H1 (cell line): ENCODE results near the gene IDI1. TPM values are rescaled to one million over a fixed set of nuclear protein-coding genes. Genes with fewer than 3 reads are reported as not detected.

Source experiments
- CTCF ChIA-PET: fragments of 300-600 bp; sonication (Branson Sonifier 250); formaldehyde crosslinking; loops from one replicate; lab custom pipeline; 2021; ENCODE audit not compliant: partially characterized antibody; lab: Charles Lee
- POLR2A ChIA-PET: fragments of 300-600 bp; sonication (Branson Sonifier 250); formaldehyde crosslinking; loops from one replicate; lab custom pipeline; 2021; ENCODE audit warnings: inconsistent platforms; ENCODE audit not compliant: partially characterized antibody; lab: Charles Lee
- DNase-seq, 2 experiments: peaks; one replicate each; pipeline versions ENCODE4 v3.0.0 to v3.0.0-alpha.2; 2010 to 2022; ENCODE audit warnings: low spot score in 2 of 2, low read depth in 1 of 2, mixed read lengths in 1 of 2
- FAIRE-seq: peaks from 2 replicates; lab custom pipeline; 2011; peaks lifted over from hg19 to GRCh38; lab: Jason Lieb, UNC
- H2AFZ ChIP-seq: 2 replicates; pipeline ENCODE4 v1.8.1; 2012; ENCODE audit warnings: low read length, inconsistent platforms
- H2AK5ac ChIP-seq: 2 replicates; pipeline ENCODE4 v1.6.1; 2013; ENCODE audit warnings: low read depth, low read length
- H2BK120ac ChIP-seq: replicated peaks from 2 replicates; pipeline ENCODE3; 2013; ENCODE audit warnings: low read depth, low read length, inconsistent platforms
- H2BK12ac ChIP-seq: 2 replicates; pipeline ENCODE4 v1.6.1; 2013; ENCODE audit warnings: low read depth, low read length
- H2BK15ac ChIP-seq: 2 replicates; pipeline ENCODE4 v1.6.1; 2013; ENCODE audit warnings: low read length
- H2BK20ac ChIP-seq: 2 replicates; pipeline ENCODE4 v1.6.1; 2013; ENCODE audit warnings: low read length
- H2BK5ac ChIP-seq: 2 replicates; pipeline ENCODE4 v1.6.1; 2013; ENCODE audit warnings: low read depth, low read length
- H3K14ac ChIP-seq: 2 replicates; pipeline ENCODE4 v1.6.1; 2013; ENCODE audit warnings: inconsistent platforms; ENCODE audit not compliant: insufficient read length
- H3K18ac ChIP-seq: 2 replicates; pipeline ENCODE4 v1.6.1; 2013; ENCODE audit warnings: low read length; ENCODE audit errors: extremely low read depth
- H3K23ac ChIP-seq: 2 replicates; pipeline ENCODE4 v1.6.1; 2013; ENCODE audit warnings: inconsistent platforms; ENCODE audit not compliant: insufficient read length
- H3K23me2 ChIP-seq: 2 replicates; pipeline ENCODE4 v1.6.1; 2013; ENCODE audit warnings: low read depth, low read length
- H3K27ac ChIP-seq: 2 replicates; pipeline ENCODE4 v1.6.1; 2011; ENCODE audit warnings: low read depth, low read length, inconsistent platforms
- H3K27me3 ChIP-seq, 4 experiments: replicated peaks in 1 of 4; 1 replicate in 1 of 4; 2 replicates in 3 of 4; pipeline versions ENCODE4 v1.6.1 to v1.8.1; 2011 to 2013; ENCODE audit warnings: low read length in 3 of 4, mild to moderate bottlenecking in 3 of 4, inconsistent platforms in 2 of 4, mixed read lengths in 2 of 4, moderate library complexity in 1 of 4; ENCODE audit not compliant: control insufficient read depth in 3 of 4, insufficient read depth in 3 of 4; ENCODE audit errors: extremely low read depth in 1 of 4
- H3K36me3 ChIP-seq, 4 experiments: 2 replicates each; pipeline versions ENCODE4 v1.6.1 to v1.8.1; 2011 to 2013; ENCODE audit warnings: mild to moderate bottlenecking in 4 of 4, low read length in 3 of 4, moderate library complexity in 2 of 4, control low read depth in 1 of 4, inconsistent platforms in 1 of 4; ENCODE audit not compliant: insufficient read depth in 4 of 4, control insufficient read depth in 2 of 4
- H3K4ac ChIP-seq: replicated peaks from 2 replicates; pipeline ENCODE3; 2013; ENCODE audit warnings: low read length, low read depth, mixed read lengths, inconsistent platforms; ENCODE audit not compliant: insufficient read length
- H3K4me1 ChIP-seq, 4 experiments: replicated peaks in 1 of 4; 1 replicate in 1 of 4; 2 replicates in 3 of 4; pipeline versions ENCODE4 v1.6.1 to v1.8.1; 2011 to 2013; ENCODE audit warnings: low read length in 3 of 4, inconsistent platforms in 2 of 4, mixed read lengths in 1 of 4; ENCODE audit not compliant: insufficient read depth in 4 of 4, control insufficient read depth in 3 of 4
- H3K4me2 ChIP-seq, 2 experiments: 2 replicates each; pipeline versions ENCODE4 v1.6.1 to v1.8.1; 2011 to 2013; ENCODE audit warnings: low read depth in 2 of 2, low read length in 2 of 2, control low read depth in 1 of 2, inconsistent platforms in 1 of 2, mild to moderate bottlenecking in 1 of 2; ENCODE audit not compliant: insufficient read depth in 1 of 2
- H3K4me3 ChIP-seq, 4 experiments: fragments of 200-600, 300-600 bp in 1 of 4; sonication (generic), shearing (Covaris generic), sonication (Bioruptor Twin) in 1 of 4; 2 replicates each; pipeline versions ENCODE4 v1.5.1 to v1.8.1; 2011 to 2016; ENCODE audit warnings: low read length in 4 of 4, low read depth in 3 of 4, control low read depth in 2 of 4, inconsistent platforms in 2 of 4, mild to moderate bottlenecking in 2 of 4, mixed read lengths in 1 of 4, moderate library complexity in 1 of 4; ENCODE audit not compliant: insufficient read depth in 2 of 4; ENCODE audit errors: extremely low read depth in 1 of 4
- H3K56ac ChIP-seq: replicated peaks from 2 replicates; pipeline ENCODE3; 2013; ENCODE audit warnings: low read depth, mild to moderate bottlenecking, mixed read lengths, low read length, inconsistent platforms; ENCODE audit not compliant: insufficient read length
- H3K79me1 ChIP-seq: 2 replicates; pipeline ENCODE4 v1.6.1; 2013; ENCODE audit warnings: low read depth, low read length, control low read depth
- H3K79me2 ChIP-seq, 2 experiments: 2 replicates each; pipeline versions ENCODE4 v1.6.1 to v1.8.1; 2012 to 2013; ENCODE audit warnings: low read length in 2 of 2, mild to moderate bottlenecking in 2 of 2, inconsistent platforms in 1 of 2; ENCODE audit not compliant: insufficient read depth in 2 of 2, control insufficient read depth in 1 of 2
- H3K9ac ChIP-seq, 4 experiments: replicated peaks in 1 of 4; 1 replicate in 1 of 4; 2 replicates in 3 of 4; pipeline versions ENCODE4 v1.6.1 to v1.8.1; 2011 to 2013; ENCODE audit warnings: low read depth in 3 of 4, low read length in 3 of 4, control low read depth in 2 of 4, mild to moderate bottlenecking in 2 of 4, moderate library complexity in 2 of 4, inconsistent platforms in 1 of 4; ENCODE audit errors: extremely low read depth in 1 of 4
- H3K9me3 ChIP-seq, 2 experiments: 2 replicates each; pipeline versions ENCODE4 v1.6.1 to v1.8.1; 2012 to 2013; ENCODE audit warnings: mild to moderate bottlenecking in 2 of 2, moderate library complexity in 2 of 2, control low read depth in 1 of 2, inconsistent platforms in 1 of 2, low read depth in 1 of 2, low read length in 1 of 2, mixed read lengths in 1 of 2; ENCODE audit not compliant: insufficient read depth in 2 of 2
- H4K20me1 ChIP-seq, 2 experiments: replicated peaks in 1 of 2; 2 replicates each; pipeline versions ENCODE3 to v1.8.1; 2011 to 2013; ENCODE audit warnings: inconsistent platforms in 2 of 2, low read length in 2 of 2, mild to moderate bottlenecking in 1 of 2; ENCODE audit not compliant: insufficient read depth in 2 of 2, control insufficient read depth in 1 of 2
- H4K5ac ChIP-seq: 2 replicates; pipeline ENCODE4 v1.6.1; 2013; ENCODE audit warnings: low read length, low read depth, mixed read lengths, inconsistent platforms; ENCODE audit not compliant: insufficient read length
- H4K8ac ChIP-seq: 2 replicates; pipeline ENCODE4 v1.8.0; 2013; ENCODE audit warnings: mild to moderate bottlenecking, moderate library complexity, low read length, inconsistent platforms; ENCODE audit not compliant: insufficient read depth; ENCODE audit errors: extremely low read depth
- H4K91ac ChIP-seq: replicated peaks from 2 replicates; pipeline ENCODE3; 2013; ENCODE audit warnings: low read length, mixed read lengths, inconsistent platforms; ENCODE audit not compliant: insufficient read length
- CBX5 ChIP-seq: fragments of 300-800, 300-1000 bp; sonication (generic); IDR thresholded peaks from 2 replicates; pipeline ENCODE4 v1.7.1; 2016; ENCODE audit warnings: antibody characterized with exemption, low read length, low read depth
- EGR1 ChIP-seq: IDR thresholded peaks from 2 replicates; pipeline ENCODE4 v1.6.1; 2011; ENCODE audit warnings: low read depth, low read length, borderline replicate concordance
- GTF2F1 ChIP-seq: IDR thresholded peaks from 2 replicates; pipeline ENCODE4 v1.6.1; 2012; ENCODE audit warnings: low read depth, low read length, improper control_type of control experiment, borderline replicate concordance
- WGBS, 2 experiments: shearing (Covaris generic) in 1 of 2; methylation state at CpG; one replicate each; pipeline versions ENCODE4 v1.1.6 to v1.1.7; 2013 to 2015; ENCODE audit warnings: low lambda C conversion rate in 2 of 2, mixed read lengths in 2 of 2, inconsistent platforms in 1 of 2, low coverage in 1 of 2, missing lambda C conversion rate in 1 of 2; ENCODE audit not compliant: insufficient replicate concordance in 2 of 2, insufficient coverage in 1 of 2, insufficient read length in 1 of 2; ENCODE audit errors: extremely low coverage in 1 of 2, missing lambda C conversion rate in 1 of 2; 5-methylcytosine and 5-hydroxymethylcytosine counted together
- polyA plus RNA-seq, 7 experiments: library from polyadenylated mRNA; depleted of rRNA in 3 of 7; stranded (reverse) in 5 of 7; unstranded in 2 of 7; fragments of >200 nt in 5 of 7; fragments of 200-250 nt in 2 of 7; gene quantifications; 1 replicate in 5 of 7; 2 replicates in 1 of 7; 4 replicates in 1 of 7; pipeline versions ENCODE4 v1.2.1 to v1.2.3, GENCODE V29; 2011 to 2013; ENCODE audit warnings: missing spikeins in 2 of 7, mixed read lengths in 2 of 7
- total RNA-seq: library from RNA; stranded (reverse); fragmentation: NEBNext Ultra II Directional; extraction: Animal tissue kit (Norgen Biotek cat#: 25700); gene quantifications from 2 replicates; pipeline ENCODE4 v1.2.1, GENCODE V29; 2021

Gene IDI1
- total and polyA plus RNA-seq, 2 of the 8 experiments (the other 6 are each of a cell fraction or from before 2014, with no cell fraction given), result 35.3 to 56.6 TPM

DNA sequence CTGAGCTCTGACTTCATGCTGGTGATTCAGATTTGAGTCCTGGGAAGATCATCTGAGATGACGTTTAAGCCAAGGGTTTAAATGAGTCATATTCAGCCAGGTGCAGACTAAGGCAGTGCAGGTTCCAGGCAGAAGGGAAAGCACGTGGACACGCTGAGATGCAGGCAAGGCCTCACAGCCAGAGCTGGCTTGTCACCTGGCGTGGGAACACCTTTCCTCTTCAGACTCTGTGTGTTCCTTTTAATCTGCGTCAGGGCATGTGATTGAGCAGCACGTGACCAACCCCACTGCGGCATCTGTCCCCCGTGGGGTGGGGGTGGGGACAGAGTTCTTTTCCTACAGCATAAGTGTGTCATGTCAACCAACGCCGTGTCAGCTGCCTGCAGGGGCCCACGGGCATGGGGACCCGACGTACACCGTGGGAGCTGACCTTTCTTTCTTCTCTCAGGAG is 12.6 kb downstream of the IDI1 start:
- H3K36me3 ChIP-seq, result peaks cover 0 to 20% (median 10%) of the 10 kb centered on the region in 4 experiments; a peak in 5 of 8 replicates
- H4K20me1 ChIP-seq, result peaks cover 4 to 7% of the 10 kb centered on the region in 2 experiments
- H2BK12ac ChIP-seq, result no peak overlapping the region
- no peaks in the 10 kb centered on the region for H3K27me3 ChIP-seq
- H2BK5ac ChIP-seq, result no peak overlapping the region
- H3K79me1 ChIP-seq, result no peaks in the 10 kb centered on the region; the same call in 1 of the 2 replicates
- DNase-seq (no peak), FAIRE-seq (no peak)
- POLR2A ChIA-PET, result interaction anchor here (1.0 to 1.7 kb wide), 5 partner anchors 9 to 23 kb away, joined by 3 to 7 read pairs (median 4); partner anchors contain the start of gene IDI1
- no peak overlapping the region for H3K4me2 ChIP-seq
- no peak overlapping the region for H3K18ac ChIP-seq
- no peaks in the 10 kb centered on the region for H3K23me2 ChIP-seq
- H3K14ac ChIP-seq, result no peak overlapping the region
- no peak overlapping the region for H3K4ac ChIP-seq
- H2BK120ac ChIP-seq, result no peak overlapping the region
- no peak for TF ChIP-seq CBX5
- TF ChIP-seq GTF2F1, result no peak
- TF ChIP-seq EGR1, result no peak
- no peak overlapping the region for H3K23ac ChIP-seq
- H3K27ac ChIP-seq, result no peak overlapping the region
- CTCF ChIA-PET, result interaction anchor here (0.6 kb wide), 1 partner anchor 223 kb away, joined by 4 read pairs; no protein-coding TSS in a partner anchor
- H3K4me3 ChIP-seq, result no peak overlapping the region
- no peaks in the 10 kb centered on the region for H3K79me2 ChIP-seq
- H3K9me3 ChIP-seq, result no peaks in the 10 kb centered on the region
- H2BK15ac ChIP-seq, result no peak overlapping the region
- no peak overlapping the region for H4K5ac ChIP-seq
- no peak overlapping the region for H2AFZ ChIP-seq
- H3K56ac ChIP-seq, result no peak overlapping the region
- H2BK20ac ChIP-seq, result no peak overlapping the region
- peak overlapping the region in 1 of 4 experiments; percentile 24; a peak in 1 of 7 replicates for H3K9ac ChIP-seq
- H3K4me1 ChIP-seq, result no peaks in the 10 kb centered on the region; a peak in 1 of 7 replicates
- H2AK5ac ChIP-seq, result no peak overlapping the region
- 93% methylated on average over 11 of the region's 14 CpGs; no CpG with 5 or more reads in 1 of the 2 experiments for WGBS, 2 experiments
- H4K8ac ChIP-seq, result no peak overlapping the region
- no peak overlapping the region for H4K91ac ChIP-seq
